GM23338 (cell line): ENCODE data around the gene RUNX1. TPM values are rescaled to one million over a fixed set of nuclear protein-coding genes. Genes with fewer than 3 reads are reported as not detected.

Experiments
- ATAC-seq: fragments of 200-7000 bp; cut with Tn5 transposase; 3 replicates; pipeline ENCODE4 v1.9.1; 2020
- DNase-seq: peaks from one replicate; pipeline ENCODE4 v3.0.0-alpha.2; 2015; ENCODE audit warnings: low spot score
- H2AFZ ChIP-seq: fragments of 200-600 bp; sonication (generic); 2 replicates; pipeline ENCODE4 v1.8.0; 2016; ENCODE audit warnings: antibody characterized with exemption, mild to moderate bottlenecking, moderate library complexity
- H3F3A ChIP-seq: fragments of 200-600 bp; sonication (generic); replicated peaks from 2 replicates; pipeline ENCODE4 v1.8.0; 2017; ENCODE audit warnings: antibody characterized with exemption, mixed run types, low read depth
- H3K27ac ChIP-seq: fragments of 200-600 bp; sonication (generic); 2 replicates; pipeline ENCODE4 v1.6.1; 2016; ENCODE audit warnings: low read depth
- H3K27me3 ChIP-seq: fragments of 200-600 bp; sonication (generic); 2 replicates; pipeline ENCODE4 v1.8.0; 2016; ENCODE audit warnings: mild to moderate bottlenecking, mixed run types, moderate library complexity; ENCODE audit not compliant: insufficient read depth
- H3K36me3 ChIP-seq: fragments of 200-600 bp; sonication (generic); 2 replicates; pipeline ENCODE4 v1.8.0; 2016; ENCODE audit warnings: mild to moderate bottlenecking; ENCODE audit not compliant: insufficient read depth
- H3K4me1 ChIP-seq: fragments of 200-600 bp; sonication (generic); 2 replicates; pipeline ENCODE4 v1.8.0; 2016; ENCODE audit warnings: mild to moderate bottlenecking, moderate library complexity; ENCODE audit not compliant: insufficient read depth
- H3K4me2 ChIP-seq: fragments of 200-600 bp; sonication (generic); 2 replicates; pipeline ENCODE4 v1.7.1; 2017; ENCODE audit warnings: mixed run types
- H3K4me3 ChIP-seq: fragments of 200-600 bp; sonication (generic); 2 replicates; pipeline ENCODE4 v1.6.1; 2016; ENCODE audit warnings: mixed run types
- H3K79me2 ChIP-seq: fragments of 200-600 bp; sonication (generic); replicated peaks from 2 replicates; pipeline ENCODE4 v1.8.0; 2017; ENCODE audit warnings: mild to moderate bottlenecking; ENCODE audit not compliant: insufficient read depth
- H3K9me2 ChIP-seq: fragments of 200-600 bp; sonication (generic); 2 replicates; pipeline ENCODE4 v1.8.0; 2017; ENCODE audit not compliant: insufficient read depth
- H4K20me1 ChIP-seq: fragments of 200-600 bp; sonication (generic); replicated peaks from 2 replicates; pipeline ENCODE4 v1.8.0; 2017; ENCODE audit warnings: mild to moderate bottlenecking; ENCODE audit not compliant: insufficient read depth
- H3K27ac Mint-ChIP-seq: 2 replicates; pipeline ENCODE4 v1.8.0; 2020; ENCODE audit warnings: inconsistent platforms, mild to moderate bottlenecking, moderate library complexity, mixed read lengths
- H3K27me3 Mint-ChIP-seq: 3 replicates; pipeline ENCODE4 v1.8.0; 2022; ENCODE audit warnings: low read depth, mild to moderate bottlenecking, moderate library complexity, mixed read lengths, inconsistent platforms; ENCODE audit not compliant: insufficient read depth, poor library complexity
- H3K36me3 Mint-ChIP-seq: 3 replicates; pipeline ENCODE4 v1.8.0; 2021; ENCODE audit warnings: low read depth, mild to moderate bottlenecking, inconsistent platforms, moderate library complexity, mixed read lengths
- H3K4me1 Mint-ChIP-seq: 3 replicates; pipeline ENCODE4 v1.8.0; 2020; ENCODE audit warnings: mild to moderate bottlenecking, inconsistent platforms, mixed read lengths
- H3K4me3 Mint-ChIP-seq: 3 replicates; pipeline ENCODE4 v1.8.0; 2021; ENCODE audit warnings: moderate library complexity, mild to moderate bottlenecking, inconsistent platforms, mixed read lengths
- H3K9me3 Mint-ChIP-seq: 3 replicates; pipeline ENCODE4 v1.8.0; 2020; ENCODE audit warnings: moderate library complexity, mild to moderate bottlenecking, inconsistent platforms, mixed read lengths
- CREB1 ChIP-seq: fragments of 250-450 bp; sonication (Bioruptor Pico); IDR thresholded peaks from 2 replicates; pipeline ENCODE4 v1.5.0; 2020; ENCODE audit warnings: low read depth, mild to moderate bottlenecking, moderate library complexity
- CTCF ChIP-seq, 2 experiments: fragments of 200-600 bp in 1 of 2; sonication (generic) in 1 of 2; conservative IDR thresholded peaks; 2 replicates each; pipeline versions ENCODE4 v1.5.1 to v1.6.1; 2016 to 2017; ENCODE audit warnings: antibody characterized with exemption in 2 of 2, low read depth in 2 of 2, mild to moderate bottlenecking in 2 of 2, moderate library complexity in 1 of 2
- EZH2 ChIP-seq: fragments of 200-600 bp; sonication (generic); IDR thresholded peaks from one replicate; pipeline ENCODE4 v1.8.0; 2017; ENCODE audit warnings: antibody characterized with exemption, mild to moderate bottlenecking, low read depth; ENCODE audit not compliant: unreplicated experiment
- EZH2phosphoT487 ChIP-seq: fragments of 200-600 bp; sonication (generic); IDR thresholded peaks from one replicate; pipeline ENCODE4 v1.8.1; 2018; ENCODE audit warnings: antibody characterized with exemption; ENCODE audit not compliant: unreplicated experiment
- JUNB ChIP-seq: IDR thresholded peaks from one replicate; pipeline ENCODE4 v1.6.1; 2016; ENCODE audit warnings: antibody characterized with exemption; ENCODE audit not compliant: unreplicated experiment
- NANOG ChIP-seq: IDR thresholded peaks from 2 replicates; pipeline ENCODE4 v1.6.1; 2016; ENCODE audit warnings: antibody characterized with exemption, borderline replicate concordance
- POLR2AphosphoS5 ChIP-seq: IDR thresholded peaks from 2 replicates; pipeline ENCODE4 v1.6.1; 2016; ENCODE audit warnings: antibody characterized with exemption, low read depth
- STAT1 ChIP-seq: IDR thresholded peaks from one replicate; pipeline ENCODE4 v1.6.1; 2016; ENCODE audit warnings: antibody characterized with exemption; ENCODE audit not compliant: unreplicated experiment
- ZNF114 ChIP-seq: fragments of 250-450 bp; sonication (Bioruptor Pico); IDR thresholded peaks from 2 replicates; pipeline ENCODE4 v1.5.0; 2020; ENCODE audit warnings: mild to moderate bottlenecking, moderate library complexity
- ZNF331 ChIP-seq: fragments of 250-450 bp; sonication (Bioruptor Pico); IDR thresholded peaks from 2 replicates; pipeline ENCODE4 v1.5.0; 2020; ENCODE audit warnings: low read depth, mild to moderate bottlenecking, moderate library complexity
- polyA plus RNA-seq: library from polyadenylated mRNA; unstranded; fragments of >200 nt; fragmentation: Nextera tagmentation; extraction: Ambion mirVana; gene quantifications from 2 replicates; pipeline ENCODE4 v1.2.1, GENCODE V29; 2016
- total RNA-seq: library from RNA; depleted of rRNA; stranded (reverse); fragments of >200 nt; shearing (Covaris generic); gene quantifications from 2 replicates; pipeline ENCODE4 v1.2.3, GENCODE V29; 2014
- TF ChIP-seq, protein P1 (sequence below): IDR thresholded peaks from one replicate; pipeline ENCODE4 v1.6.1; 2018; ENCODE audit warnings: antibody characterized with exemption; ENCODE audit not compliant: unreplicated experiment
- TF ChIP-seq, protein P2 (sequence below): fragments of 250-450 bp; sonication (Bioruptor Pico); IDR thresholded peaks from 2 replicates; pipeline ENCODE4 v1.5.0; 2020; ENCODE audit warnings: mild to moderate bottlenecking, moderate library complexity
- TF ChIP-seq, protein P3 (sequence below): IDR thresholded peaks from 2 replicates; pipeline ENCODE4 v1.6.1; 2016; ENCODE audit warnings: antibody characterized with exemption

The RUNX1 gene
- total and polyA plus RNA-seq, 2 experiments from 2014 or later = 0.29 to 1.1 TPM

DNA sequence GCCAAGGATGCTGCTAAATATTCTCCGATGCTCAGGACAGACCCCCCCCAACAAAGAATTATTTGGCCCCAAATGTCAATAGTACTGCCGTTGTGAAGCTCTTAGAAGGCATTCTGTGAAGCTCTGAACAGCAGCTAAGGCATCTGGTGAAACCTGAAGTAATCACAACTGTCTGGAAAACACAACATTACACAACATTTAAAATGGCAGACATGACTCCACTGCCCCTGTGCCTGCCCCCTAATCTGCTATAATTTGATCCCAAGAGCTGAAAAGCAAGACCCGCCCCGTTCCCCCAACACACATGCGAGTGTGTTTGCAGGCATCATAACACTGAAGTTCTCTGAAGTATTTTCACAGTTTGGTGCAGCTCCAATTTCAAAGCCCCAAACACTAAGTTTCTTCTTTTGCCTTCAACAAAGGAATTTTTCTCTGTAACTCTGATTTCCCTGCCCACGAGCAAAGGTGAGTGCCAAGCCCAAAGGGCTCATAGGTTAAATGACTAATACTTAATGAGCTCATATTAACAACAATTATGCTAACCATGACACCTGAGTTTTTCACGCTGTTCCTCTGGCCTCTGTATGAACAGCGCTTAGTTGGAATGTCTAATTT lies 251.1 kb downstream of the RUNX1 start:
- no peak overlapping the region for H3K4me3 Mint-ChIP-seq
- no peaks in the 10 kb centered on the region for H3K79me2 ChIP-seq
- no peaks in the 10 kb centered on the region for H3K36me3 ChIP-seq

More for the DNA sequence above, 251.1 kb downstream of the RUNX1 start:
- Histone ChIP-seq H3K4me1 (peaks cover 4% of the 10 kb centered on the region; the same call in 1 of the 2 replicates), H4K20me1 (no peaks in the 10 kb centered on the region), H3K4me2 (no peak overlapping the region), H3K9me2 (no peaks in the 10 kb centered on the region), H3K4me3 (no peak overlapping the region), H3K27ac (no peak overlapping the region), H2AFZ (no peak overlapping the region), H3K27me3 (no peaks in the 10 kb centered on the region), H3F3A (no peaks in the 10 kb centered on the region)
- H3K27me3 Mint-ChIP-seq = no peaks in the 10 kb centered on the region
- ATAC-seq (no peak), DNase-seq (no peak)
- no peaks in the 10 kb centered on the region for H3K36me3 Mint-ChIP-seq
- no peaks in the 10 kb centered on the region for H3K9me3 Mint-ChIP-seq
- H3K4me1 Mint-ChIP-seq = peaks cover 27% of the 10 kb centered on the region; the same call in 2 of the 3 replicates
- TF ChIP-seq NANOG = no peak
- TF ChIP-seq, protein P1, sequence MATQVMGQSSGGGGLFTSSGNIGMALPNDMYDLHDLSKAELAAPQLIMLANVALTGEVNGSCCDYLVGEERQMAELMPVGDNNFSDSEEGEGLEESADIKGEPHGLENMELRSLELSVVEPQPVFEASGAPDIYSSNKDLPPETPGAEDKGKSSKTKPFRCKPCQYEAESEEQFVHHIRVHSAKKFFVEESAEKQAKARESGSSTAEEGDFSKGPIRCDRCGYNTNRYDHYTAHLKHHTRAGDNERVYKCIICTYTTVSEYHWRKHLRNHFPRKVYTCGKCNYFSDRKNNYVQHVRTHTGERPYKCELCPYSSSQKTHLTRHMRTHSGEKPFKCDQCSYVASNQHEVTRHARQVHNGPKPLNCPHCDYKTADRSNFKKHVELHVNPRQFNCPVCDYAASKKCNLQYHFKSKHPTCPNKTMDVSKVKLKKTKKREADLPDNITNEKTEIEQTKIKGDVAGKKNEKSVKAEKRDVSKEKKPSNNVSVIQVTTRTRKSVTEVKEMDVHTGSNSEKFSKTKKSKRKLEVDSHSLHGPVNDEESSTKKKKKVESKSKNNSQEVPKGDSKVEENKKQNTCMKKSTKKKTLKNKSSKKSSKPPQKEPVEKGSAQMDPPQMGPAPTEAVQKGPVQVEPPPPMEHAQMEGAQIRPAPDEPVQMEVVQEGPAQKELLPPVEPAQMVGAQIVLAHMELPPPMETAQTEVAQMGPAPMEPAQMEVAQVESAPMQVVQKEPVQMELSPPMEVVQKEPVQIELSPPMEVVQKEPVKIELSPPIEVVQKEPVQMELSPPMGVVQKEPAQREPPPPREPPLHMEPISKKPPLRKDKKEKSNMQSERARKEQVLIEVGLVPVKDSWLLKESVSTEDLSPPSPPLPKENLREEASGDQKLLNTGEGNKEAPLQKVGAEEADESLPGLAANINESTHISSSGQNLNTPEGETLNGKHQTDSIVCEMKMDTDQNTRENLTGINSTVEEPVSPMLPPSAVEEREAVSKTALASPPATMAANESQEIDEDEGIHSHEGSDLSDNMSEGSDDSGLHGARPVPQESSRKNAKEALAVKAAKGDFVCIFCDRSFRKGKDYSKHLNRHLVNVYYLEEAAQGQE = no peak
- TF ChIP-seq CTCF (conservative IDR thresholded peaks at IDR 0.05; ENCODE audit: low read depth in 2 of 2) = no peak
- TF ChIP-seq ZNF114 (CRISPR knock-in tag) = no peak
- TF ChIP-seq ZNF331 (CRISPR knock-in tag) = no peak
- no peak for TF ChIP-seq POLR2AphosphoS5
- TF ChIP-seq EZH2phosphoT487 = no peak
- TF ChIP-seq EZH2 = no peak
- no peak for TF ChIP-seq JUNB
- TF ChIP-seq, protein P2, sequence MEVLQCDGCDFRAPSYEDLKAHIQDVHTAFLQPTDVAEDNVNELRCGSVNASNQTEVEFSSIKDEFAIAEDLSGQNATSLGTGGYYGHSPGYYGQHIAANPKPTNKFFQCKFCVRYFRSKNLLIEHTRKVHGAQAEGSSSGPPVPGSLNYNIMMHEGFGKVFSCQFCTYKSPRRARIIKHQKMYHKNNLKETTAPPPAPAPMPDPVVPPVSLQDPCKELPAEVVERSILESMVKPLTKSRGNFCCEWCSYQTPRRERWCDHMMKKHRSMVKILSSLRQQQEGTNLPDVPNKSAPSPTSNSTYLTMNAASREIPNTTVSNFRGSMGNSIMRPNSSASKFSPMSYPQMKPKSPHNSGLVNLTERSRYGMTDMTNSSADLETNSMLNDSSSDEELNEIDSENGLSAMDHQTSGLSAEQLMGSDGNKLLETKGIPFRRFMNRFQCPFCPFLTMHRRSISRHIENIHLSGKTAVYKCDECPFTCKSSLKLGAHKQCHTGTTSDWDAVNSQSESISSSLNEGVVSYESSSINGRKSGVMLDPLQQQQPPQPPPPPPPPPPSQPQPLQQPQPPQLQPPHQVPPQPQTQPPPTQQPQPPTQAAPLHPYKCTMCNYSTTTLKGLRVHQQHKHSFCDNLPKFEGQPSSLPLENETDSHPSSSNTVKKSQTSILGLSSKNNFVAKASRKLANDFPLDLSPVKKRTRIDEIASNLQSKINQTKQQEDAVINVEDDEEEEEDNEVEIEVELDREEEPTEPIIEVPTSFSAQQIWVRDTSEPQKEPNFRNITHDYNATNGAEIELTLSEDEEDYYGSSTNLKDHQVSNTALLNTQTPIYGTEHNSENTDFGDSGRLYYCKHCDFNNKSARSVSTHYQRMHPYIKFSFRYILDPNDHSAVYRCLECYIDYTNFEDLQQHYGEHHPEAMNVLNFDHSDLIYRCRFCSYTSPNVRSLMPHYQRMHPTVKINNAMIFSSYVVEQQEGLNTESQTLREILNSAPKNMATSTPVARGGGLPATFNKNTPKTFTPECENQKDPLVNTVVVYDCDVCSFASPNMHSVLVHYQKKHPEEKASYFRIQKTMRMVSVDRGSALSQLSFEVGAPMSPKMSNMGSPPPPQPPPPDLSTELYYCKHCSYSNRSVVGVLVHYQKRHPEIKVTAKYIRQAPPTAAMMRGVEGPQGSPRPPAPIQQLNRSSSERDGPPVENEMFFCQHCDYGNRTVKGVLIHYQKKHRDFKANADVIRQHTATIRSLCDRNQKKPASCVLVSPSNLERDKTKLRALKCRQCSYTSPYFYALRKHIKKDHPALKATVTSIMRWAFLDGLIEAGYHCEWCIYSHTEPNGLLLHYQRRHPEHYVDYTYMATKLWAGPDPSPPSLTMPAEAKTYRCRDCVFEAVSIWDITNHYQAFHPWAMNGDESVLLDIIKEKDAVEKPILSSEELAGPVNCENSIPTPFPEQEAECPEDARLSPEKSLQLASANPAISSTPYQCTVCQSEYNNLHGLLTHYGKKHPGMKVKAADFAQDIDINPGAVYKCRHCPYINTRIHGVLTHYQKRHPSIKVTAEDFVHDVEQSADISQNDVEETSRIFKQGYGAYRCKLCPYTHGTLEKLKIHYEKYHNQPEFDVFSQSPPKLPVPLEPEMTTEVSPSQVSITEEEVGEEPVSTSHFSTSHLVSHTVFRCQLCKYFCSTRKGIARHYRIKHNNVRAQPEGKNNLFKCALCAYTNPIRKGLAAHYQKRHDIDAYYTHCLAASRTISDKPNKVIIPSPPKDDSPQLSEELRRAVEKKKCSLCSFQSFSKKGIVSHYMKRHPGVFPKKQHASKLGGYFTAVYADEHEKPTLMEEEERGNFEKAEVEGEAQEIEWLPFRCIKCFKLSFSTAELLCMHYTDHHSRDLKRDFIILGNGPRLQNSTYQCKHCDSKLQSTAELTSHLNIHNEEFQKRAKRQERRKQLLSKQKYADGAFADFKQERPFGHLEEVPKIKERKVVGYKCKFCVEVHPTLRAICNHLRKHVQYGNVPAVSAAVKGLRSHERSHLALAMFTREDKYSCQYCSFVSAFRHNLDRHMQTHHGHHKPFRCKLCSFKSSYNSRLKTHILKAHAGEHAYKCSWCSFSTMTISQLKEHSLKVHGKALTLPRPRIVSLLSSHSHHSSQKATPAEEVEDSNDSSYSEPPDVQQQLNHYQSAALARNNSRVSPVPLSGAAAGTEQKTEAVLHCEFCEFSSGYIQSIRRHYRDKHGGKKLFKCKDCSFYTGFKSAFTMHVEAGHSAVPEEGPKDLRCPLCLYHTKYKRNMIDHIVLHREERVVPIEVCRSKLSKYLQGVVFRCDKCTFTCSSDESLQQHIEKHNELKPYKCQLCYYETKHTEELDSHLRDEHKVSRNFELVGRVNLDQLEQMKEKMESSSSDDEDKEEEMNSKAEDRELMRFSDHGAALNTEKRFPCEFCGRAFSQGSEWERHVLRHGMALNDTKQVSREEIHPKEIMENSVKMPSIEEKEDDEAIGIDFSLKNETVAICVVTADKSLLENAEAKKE = no peak
- TF ChIP-seq, protein P3, sequence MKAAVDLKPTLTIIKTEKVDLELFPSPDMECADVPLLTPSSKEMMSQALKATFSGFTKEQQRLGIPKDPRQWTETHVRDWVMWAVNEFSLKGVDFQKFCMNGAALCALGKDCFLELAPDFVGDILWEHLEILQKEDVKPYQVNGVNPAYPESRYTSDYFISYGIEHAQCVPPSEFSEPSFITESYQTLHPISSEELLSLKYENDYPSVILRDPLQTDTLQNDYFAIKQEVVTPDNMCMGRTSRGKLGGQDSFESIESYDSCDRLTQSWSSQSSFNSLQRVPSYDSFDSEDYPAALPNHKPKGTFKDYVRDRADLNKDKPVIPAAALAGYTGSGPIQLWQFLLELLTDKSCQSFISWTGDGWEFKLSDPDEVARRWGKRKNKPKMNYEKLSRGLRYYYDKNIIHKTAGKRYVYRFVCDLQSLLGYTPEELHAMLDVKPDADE = no peak
- TF ChIP-seq STAT1 = no peak
- TF ChIP-seq CREB1 (CRISPR knock-in tag) = no peak
- no peak overlapping the region for H3K27ac Mint-ChIP-seq
